Erythroblast (primary cell): ENCODE results near the gene RGMA.

Experiments
- DNase-seq, 2 experiments: peaks; one replicate each; lab custom pipeline; 2025; lab: John Stamatoyannopoulos, UW
- GATA1 ChIP-seq: IDR thresholded peaks from 2 replicates; pipeline ENCODE4 v1.6.1; 2011; ENCODE audit warnings: low read depth, mild to moderate bottlenecking, control low read depth, low read length, moderate library complexity
- POLR2A ChIP-seq: IDR thresholded peaks from 2 replicates; pipeline ENCODE4 v1.6.1; 2011; ENCODE audit warnings: mild to moderate bottlenecking, low read length

The RGMA gene

DNA sequence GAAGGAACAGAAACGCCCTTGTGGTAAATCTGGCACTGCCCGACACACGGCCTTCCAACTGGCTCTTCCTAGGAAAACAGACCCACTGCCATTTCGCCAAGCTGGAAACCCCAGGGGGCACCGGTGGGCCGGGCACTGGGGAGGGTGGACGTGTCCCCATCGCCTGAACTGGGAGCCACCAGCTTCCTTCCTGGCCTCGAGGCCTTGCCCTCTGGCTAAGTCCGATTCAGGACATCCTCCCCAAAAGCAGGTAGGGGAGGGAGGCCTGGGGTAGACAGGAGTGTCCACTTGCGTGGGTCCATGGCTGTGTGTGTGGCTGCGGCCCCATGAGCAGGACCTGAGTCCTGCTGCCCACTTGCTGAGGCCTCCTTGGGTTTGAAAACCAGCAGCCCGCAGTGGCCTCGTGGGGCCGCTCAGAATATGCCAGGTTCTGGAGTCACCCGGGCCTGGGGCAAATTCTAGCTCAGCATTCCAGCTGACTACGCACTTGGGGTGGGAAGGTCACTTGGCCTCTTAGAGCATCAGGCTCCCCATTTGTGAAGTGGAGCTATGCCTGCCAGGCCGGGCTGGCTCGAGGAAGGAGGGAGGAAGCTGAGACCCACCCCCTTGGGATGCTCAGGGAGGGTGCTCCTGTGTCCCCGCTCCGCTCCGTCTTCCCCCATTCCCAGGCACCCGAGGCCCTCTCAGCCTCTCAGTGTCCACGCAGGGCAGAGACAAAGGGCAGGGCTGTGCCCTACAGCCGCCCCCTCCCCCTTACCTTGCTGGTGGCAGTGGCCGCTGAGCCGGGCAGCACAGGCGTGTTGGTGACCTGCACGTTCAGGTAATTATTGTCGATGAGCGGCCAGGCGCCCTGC is 37.5 kb downstream of the RGMA start:
- TF ChIP-seq POLR2A (no peak), GATA1 (no peak)
- DNase-seq = no peak

DNA sequence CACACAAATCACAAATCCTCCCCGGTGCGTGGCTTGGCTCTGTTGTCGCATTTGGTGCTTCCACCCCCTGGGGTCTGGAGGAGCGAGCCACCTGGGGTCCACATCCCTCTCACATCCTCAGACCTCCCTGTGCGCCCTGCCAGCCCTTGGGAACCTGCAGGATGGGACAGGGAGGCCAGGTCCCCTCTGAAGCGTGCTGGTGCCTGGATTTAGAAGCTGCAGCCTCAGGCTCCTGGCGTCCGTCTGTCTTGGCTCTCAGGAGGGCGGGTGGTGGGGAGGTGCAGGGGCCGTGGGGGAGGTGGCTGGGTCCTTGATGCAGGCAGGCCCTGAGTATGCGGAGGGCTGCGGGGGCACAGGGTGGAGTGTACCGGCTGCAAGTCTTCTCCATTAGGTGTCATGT is 38.4 kb downstream of the RGMA start:
- TF ChIP-seq GATA1 (no peak), POLR2A (no peak)
- DNase-seq = no peak

GRCh38 chr15:93049914-93050578 is 39.0 kb downstream of the RGMA start:
- no peak for DNase-seq
- TF ChIP-seq GATA1 (no peak), POLR2A (no peak)

- TF ChIP-seq POLR2A = no peak
- no peak for TF ChIP-seq GATA1
- DNase-seq = no peak
These were observed 39.8 kb downstream of the RGMA start for GRCh38 chr15:93049233-93049632.

DNA sequence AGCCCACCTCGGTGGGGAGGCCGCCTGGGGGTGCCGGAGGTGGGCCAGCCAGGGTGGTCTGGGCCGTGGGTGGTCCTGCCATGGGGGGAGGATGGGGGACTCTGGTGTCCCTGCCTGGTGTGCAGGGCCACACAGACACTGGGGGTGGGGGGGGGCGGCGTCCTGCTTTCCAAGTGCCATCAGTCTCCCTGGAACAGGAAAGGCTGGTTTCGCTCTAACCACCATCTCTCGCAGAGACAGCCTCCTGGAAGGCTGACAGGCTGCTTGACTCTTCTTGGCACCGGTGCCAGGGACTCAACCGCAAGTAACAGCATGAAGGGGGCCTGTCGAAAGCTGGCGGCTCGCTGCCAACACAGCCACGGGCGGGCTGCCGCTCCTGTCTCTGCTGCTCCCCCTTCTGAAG is 40.3 kb downstream of the RGMA start:
- no peak for DNase-seq
- TF ChIP-seq POLR2A = no peak
- TF ChIP-seq GATA1 = no peak

GRCh38 chr15:93048426-93048721 is 40.6 kb downstream of the RGMA start:
- DNase-seq = no peak
- TF ChIP-seq GATA1 (no peak), POLR2A (no peak)

GRCh38 chr15:93047621-93048425 is 41.2 kb downstream of the RGMA start:
- TF ChIP-seq GATA1 (no peak), POLR2A (no peak)
- no peak for DNase-seq

- no peak for DNase-seq
- no peak for TF ChIP-seq POLR2A
- TF ChIP-seq GATA1 = no peak
These were observed 42.3 kb downstream of the RGMA start for GRCh38 chr15:93046721-93047120.

GRCh38 chr15:93046120-93046519 is 42.9 kb downstream of the RGMA start:
- DNase-seq = no peak
- TF ChIP-seq GATA1 = no peak
- TF ChIP-seq POLR2A = no peak

- TF ChIP-seq POLR2A (no peak), GATA1 (no peak)
These were observed 43.7 kb downstream of the RGMA start for GRCh38 chr15:93045191-93045785.

DNA sequence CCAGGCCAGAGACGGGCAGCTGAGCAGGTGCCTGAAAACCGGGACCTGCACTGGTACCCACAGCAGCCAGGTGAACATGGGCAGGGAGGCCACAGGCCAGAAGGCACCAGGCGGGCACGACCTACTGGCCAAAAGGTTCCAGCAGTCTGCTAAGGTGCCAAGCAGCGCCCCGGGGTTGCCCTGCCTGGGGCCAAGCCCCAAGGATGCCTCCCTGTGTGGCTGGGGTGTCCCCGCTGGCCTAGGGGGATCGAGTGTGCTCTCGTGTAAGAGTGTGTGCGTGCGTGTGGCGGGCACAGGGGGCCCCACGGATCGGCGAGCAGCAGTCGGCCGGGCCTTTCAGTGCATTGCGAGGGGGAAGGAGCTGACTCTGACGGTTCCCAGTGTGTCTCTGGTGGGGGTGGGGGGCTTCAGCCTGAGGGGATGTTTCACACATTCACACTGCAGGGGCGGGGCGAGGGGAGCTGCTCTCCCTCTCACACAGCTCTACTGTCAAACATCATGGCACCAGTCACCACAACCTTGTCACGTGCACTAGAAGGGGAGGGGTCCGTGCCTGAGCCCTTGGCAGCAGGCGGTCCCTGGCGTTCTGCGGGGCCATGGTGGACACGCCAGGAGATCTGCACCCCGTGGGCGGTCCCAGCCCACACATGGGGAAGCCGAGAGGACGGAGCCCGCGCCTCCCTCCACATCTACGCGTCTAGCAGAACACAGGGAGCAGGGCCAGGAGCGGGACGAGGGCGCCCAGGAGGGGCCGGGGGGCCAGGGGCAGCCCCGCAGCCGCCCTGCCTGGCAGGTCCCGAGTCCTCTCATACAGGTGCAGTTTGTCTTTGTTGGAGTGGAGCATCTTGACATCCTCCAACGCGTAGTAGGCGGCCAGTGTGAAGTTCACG is 44.5 kb downstream of the RGMA start:
- TF ChIP-seq GATA1 (no peak), POLR2A (no peak)
- no peak for DNase-seq

More at GRCh38 chr15:93045191-93045785, 43.7 kb downstream of the RGMA start:
- DNase-seq = no peak

DNA sequence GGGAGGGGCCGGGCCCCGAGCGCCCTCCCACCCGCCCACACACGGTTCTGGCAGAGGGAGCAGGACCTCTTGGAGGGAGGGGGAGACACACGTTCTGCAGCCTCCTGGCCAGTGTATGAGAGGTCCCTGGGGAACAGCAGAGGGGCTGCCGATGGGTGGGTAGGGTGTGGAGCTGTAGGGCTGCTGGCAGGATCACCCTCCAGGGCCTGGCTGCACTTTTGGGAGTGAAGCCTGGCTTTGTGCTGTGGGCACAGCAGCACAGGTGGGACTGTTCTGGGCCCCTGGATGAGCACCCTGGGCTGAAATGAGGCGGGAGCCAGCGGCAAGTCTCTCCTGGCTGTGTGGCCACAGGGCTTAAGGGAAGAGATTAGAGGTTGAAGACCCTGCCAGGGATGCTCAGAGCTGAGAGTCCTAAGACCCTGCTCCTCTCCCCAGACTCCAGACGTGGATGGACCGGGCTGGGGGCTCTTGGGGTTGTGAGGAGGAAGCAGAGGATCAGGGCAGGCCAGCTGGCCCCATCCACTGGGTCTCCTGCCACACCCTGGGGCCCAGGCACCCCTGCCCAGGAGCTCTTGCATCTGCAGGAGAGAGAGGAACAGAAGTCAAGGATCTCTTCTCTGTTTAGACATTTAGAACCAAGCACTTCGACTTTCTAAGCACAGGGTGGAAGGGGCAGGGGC is 45.2 kb downstream of the RGMA start:
- TF ChIP-seq GATA1 (no peak), POLR2A (no peak)
- no peak for DNase-seq
